GM23338 (cell line): ENCODE data around the gene VSTM5. TPM values are rescaled to one million over a fixed set of nuclear protein-coding genes. Genes with fewer than 3 reads are reported as not detected.

Experiments used
- ATAC-seq: fragments of 200-7000 bp; cut with Tn5 transposase; 3 replicates; pipeline ENCODE4 v1.9.1; 2020
- DNase-seq: peaks from one replicate; pipeline ENCODE4 v3.0.0-alpha.2; 2015; ENCODE audit warnings: low spot score
- H2AFZ ChIP-seq: fragments of 200-600 bp; sonication (generic); 2 replicates; pipeline ENCODE4 v1.8.0; 2016; ENCODE audit warnings: antibody characterized with exemption, mild to moderate bottlenecking, moderate library complexity
- H3F3A ChIP-seq: fragments of 200-600 bp; sonication (generic); replicated peaks from 2 replicates; pipeline ENCODE4 v1.8.0; 2017; ENCODE audit warnings: antibody characterized with exemption, mixed run types, low read depth
- H3K27ac ChIP-seq: fragments of 200-600 bp; sonication (generic); 2 replicates; pipeline ENCODE4 v1.6.1; 2016; ENCODE audit warnings: low read depth
- H3K27me3 ChIP-seq: fragments of 200-600 bp; sonication (generic); 2 replicates; pipeline ENCODE4 v1.8.0; 2016; ENCODE audit warnings: mild to moderate bottlenecking, mixed run types, moderate library complexity; ENCODE audit not compliant: insufficient read depth
- H3K36me3 ChIP-seq: fragments of 200-600 bp; sonication (generic); 2 replicates; pipeline ENCODE4 v1.8.0; 2016; ENCODE audit warnings: mild to moderate bottlenecking; ENCODE audit not compliant: insufficient read depth
- H3K4me1 ChIP-seq: fragments of 200-600 bp; sonication (generic); 2 replicates; pipeline ENCODE4 v1.8.0; 2016; ENCODE audit warnings: mild to moderate bottlenecking, moderate library complexity; ENCODE audit not compliant: insufficient read depth
- H3K4me2 ChIP-seq: fragments of 200-600 bp; sonication (generic); 2 replicates; pipeline ENCODE4 v1.7.1; 2017; ENCODE audit warnings: mixed run types
- H3K4me3 ChIP-seq: fragments of 200-600 bp; sonication (generic); 2 replicates; pipeline ENCODE4 v1.6.1; 2016; ENCODE audit warnings: mixed run types
- H3K79me2 ChIP-seq: fragments of 200-600 bp; sonication (generic); replicated peaks from 2 replicates; pipeline ENCODE4 v1.8.0; 2017; ENCODE audit warnings: mild to moderate bottlenecking; ENCODE audit not compliant: insufficient read depth
- H3K9me2 ChIP-seq: fragments of 200-600 bp; sonication (generic); 2 replicates; pipeline ENCODE4 v1.8.0; 2017; ENCODE audit not compliant: insufficient read depth
- H4K20me1 ChIP-seq: fragments of 200-600 bp; sonication (generic); replicated peaks from 2 replicates; pipeline ENCODE4 v1.8.0; 2017; ENCODE audit warnings: mild to moderate bottlenecking; ENCODE audit not compliant: insufficient read depth
- H3K27ac Mint-ChIP-seq: 2 replicates; pipeline ENCODE4 v1.8.0; 2020; ENCODE audit warnings: inconsistent platforms, mild to moderate bottlenecking, moderate library complexity, mixed read lengths
- H3K27me3 Mint-ChIP-seq: 3 replicates; pipeline ENCODE4 v1.8.0; 2022; ENCODE audit warnings: low read depth, mild to moderate bottlenecking, moderate library complexity, mixed read lengths, inconsistent platforms; ENCODE audit not compliant: insufficient read depth, poor library complexity
- H3K36me3 Mint-ChIP-seq: 3 replicates; pipeline ENCODE4 v1.8.0; 2021; ENCODE audit warnings: low read depth, mild to moderate bottlenecking, inconsistent platforms, moderate library complexity, mixed read lengths
- H3K4me1 Mint-ChIP-seq: 3 replicates; pipeline ENCODE4 v1.8.0; 2020; ENCODE audit warnings: mild to moderate bottlenecking, inconsistent platforms, mixed read lengths
- H3K4me3 Mint-ChIP-seq: 3 replicates; pipeline ENCODE4 v1.8.0; 2021; ENCODE audit warnings: moderate library complexity, mild to moderate bottlenecking, inconsistent platforms, mixed read lengths
- H3K9me3 Mint-ChIP-seq: 3 replicates; pipeline ENCODE4 v1.8.0; 2020; ENCODE audit warnings: moderate library complexity, mild to moderate bottlenecking, inconsistent platforms, mixed read lengths
- CREB1 ChIP-seq: fragments of 250-450 bp; sonication (Bioruptor Pico); IDR thresholded peaks from 2 replicates; pipeline ENCODE4 v1.5.0; 2020; ENCODE audit warnings: low read depth, mild to moderate bottlenecking, moderate library complexity
- CTCF ChIP-seq, 2 experiments: fragments of 200-600 bp in 1 of 2; sonication (generic) in 1 of 2; conservative IDR thresholded peaks; 2 replicates each; pipeline versions ENCODE4 v1.5.1 to v1.6.1; 2016 to 2017; ENCODE audit warnings: antibody characterized with exemption in 2 of 2, low read depth in 2 of 2, mild to moderate bottlenecking in 2 of 2, moderate library complexity in 1 of 2
- EZH2 ChIP-seq: fragments of 200-600 bp; sonication (generic); IDR thresholded peaks from one replicate; pipeline ENCODE4 v1.8.0; 2017; ENCODE audit warnings: antibody characterized with exemption, mild to moderate bottlenecking, low read depth; ENCODE audit not compliant: unreplicated experiment
- EZH2phosphoT487 ChIP-seq: fragments of 200-600 bp; sonication (generic); IDR thresholded peaks from one replicate; pipeline ENCODE4 v1.8.1; 2018; ENCODE audit warnings: antibody characterized with exemption; ENCODE audit not compliant: unreplicated experiment
- JUNB ChIP-seq: IDR thresholded peaks from one replicate; pipeline ENCODE4 v1.6.1; 2016; ENCODE audit warnings: antibody characterized with exemption; ENCODE audit not compliant: unreplicated experiment
- NANOG ChIP-seq: IDR thresholded peaks from 2 replicates; pipeline ENCODE4 v1.6.1; 2016; ENCODE audit warnings: antibody characterized with exemption, borderline replicate concordance
- POLR2AphosphoS5 ChIP-seq: IDR thresholded peaks from 2 replicates; pipeline ENCODE4 v1.6.1; 2016; ENCODE audit warnings: antibody characterized with exemption, low read depth
- REST ChIP-seq: IDR thresholded peaks from one replicate; pipeline ENCODE4 v1.6.1; 2018; ENCODE audit warnings: antibody characterized with exemption; ENCODE audit not compliant: unreplicated experiment
- STAT1 ChIP-seq: IDR thresholded peaks from one replicate; pipeline ENCODE4 v1.6.1; 2016; ENCODE audit warnings: antibody characterized with exemption; ENCODE audit not compliant: unreplicated experiment
- ZNF114 ChIP-seq: fragments of 250-450 bp; sonication (Bioruptor Pico); IDR thresholded peaks from 2 replicates; pipeline ENCODE4 v1.5.0; 2020; ENCODE audit warnings: mild to moderate bottlenecking, moderate library complexity
- ZNF331 ChIP-seq: fragments of 250-450 bp; sonication (Bioruptor Pico); IDR thresholded peaks from 2 replicates; pipeline ENCODE4 v1.5.0; 2020; ENCODE audit warnings: low read depth, mild to moderate bottlenecking, moderate library complexity
- polyA plus RNA-seq: library from polyadenylated mRNA; unstranded; fragments of >200 nt; fragmentation: Nextera tagmentation; extraction: Ambion mirVana; gene quantifications from 2 replicates; pipeline ENCODE4 v1.2.1, GENCODE V29; 2016
- total RNA-seq: library from RNA; depleted of rRNA; stranded (reverse); fragments of >200 nt; shearing (Covaris generic); gene quantifications from 2 replicates; pipeline ENCODE4 v1.2.3, GENCODE V29; 2014
- TF ChIP-seq, protein P1 (sequence below): IDR thresholded peaks from 2 replicates; pipeline ENCODE4 v1.6.1; 2016; ENCODE audit warnings: antibody characterized with exemption
- TF ChIP-seq, protein P2 (sequence below): fragments of 250-450 bp; sonication (Bioruptor Pico); IDR thresholded peaks from 2 replicates; pipeline ENCODE4 v1.5.0; 2020; ENCODE audit warnings: mild to moderate bottlenecking, moderate library complexity

Gene VSTM5
- total and polyA plus RNA-seq, 2 experiments from 2014 or later = 0.21 to 0.66 TPM

DNA sequence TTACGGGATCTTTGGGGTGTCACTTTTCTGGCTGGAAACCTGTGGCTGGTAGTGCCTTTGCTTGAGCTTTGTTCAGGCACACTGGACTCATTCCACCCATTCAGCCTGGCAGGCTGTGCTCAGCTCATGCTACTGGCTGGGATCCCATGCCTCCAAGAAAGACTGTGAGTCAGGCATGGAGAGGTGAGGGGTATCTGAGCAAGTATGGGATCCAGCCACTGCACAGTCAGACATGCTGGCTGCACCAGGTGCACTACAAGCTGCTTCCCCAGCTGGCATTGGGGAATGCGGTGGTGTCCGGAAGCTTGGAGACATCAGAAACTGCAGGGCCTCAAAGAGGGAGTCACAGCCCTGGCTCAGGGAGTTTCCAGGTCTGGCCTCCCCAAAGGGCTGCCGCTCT lies 78.3 kb downstream of the VSTM5 start:
- H4K20me1 ChIP-seq = no peaks in the 10 kb centered on the region
- no peak overlapping the region for H2AFZ ChIP-seq
- Mint-ChIP-seq H3K27ac (no peak overlapping the region), H3K4me1 (no peaks in the 10 kb centered on the region), H3K9me3 (peaks cover 31% of the 10 kb centered on the region), H3K4me3 (no peak overlapping the region), H3K36me3 (peaks cover 19% of the 10 kb centered on the region), H3K27me3 (peaks cover 5% of the 10 kb centered on the region)
- no peaks in the 10 kb centered on the region; the same call in 1 of the 2 replicates for H3K4me1 ChIP-seq
- DNase-seq (no peak), ATAC-seq (no peak)
- no peak overlapping the region for H3K4me2 ChIP-seq
- H3K27me3 ChIP-seq = no peaks in the 10 kb centered on the region
- no peak for TF ChIP-seq STAT1
- TF ChIP-seq, protein P1, sequence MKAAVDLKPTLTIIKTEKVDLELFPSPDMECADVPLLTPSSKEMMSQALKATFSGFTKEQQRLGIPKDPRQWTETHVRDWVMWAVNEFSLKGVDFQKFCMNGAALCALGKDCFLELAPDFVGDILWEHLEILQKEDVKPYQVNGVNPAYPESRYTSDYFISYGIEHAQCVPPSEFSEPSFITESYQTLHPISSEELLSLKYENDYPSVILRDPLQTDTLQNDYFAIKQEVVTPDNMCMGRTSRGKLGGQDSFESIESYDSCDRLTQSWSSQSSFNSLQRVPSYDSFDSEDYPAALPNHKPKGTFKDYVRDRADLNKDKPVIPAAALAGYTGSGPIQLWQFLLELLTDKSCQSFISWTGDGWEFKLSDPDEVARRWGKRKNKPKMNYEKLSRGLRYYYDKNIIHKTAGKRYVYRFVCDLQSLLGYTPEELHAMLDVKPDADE = no peak
- no peak for TF ChIP-seq NANOG
- TF ChIP-seq, protein P2, sequence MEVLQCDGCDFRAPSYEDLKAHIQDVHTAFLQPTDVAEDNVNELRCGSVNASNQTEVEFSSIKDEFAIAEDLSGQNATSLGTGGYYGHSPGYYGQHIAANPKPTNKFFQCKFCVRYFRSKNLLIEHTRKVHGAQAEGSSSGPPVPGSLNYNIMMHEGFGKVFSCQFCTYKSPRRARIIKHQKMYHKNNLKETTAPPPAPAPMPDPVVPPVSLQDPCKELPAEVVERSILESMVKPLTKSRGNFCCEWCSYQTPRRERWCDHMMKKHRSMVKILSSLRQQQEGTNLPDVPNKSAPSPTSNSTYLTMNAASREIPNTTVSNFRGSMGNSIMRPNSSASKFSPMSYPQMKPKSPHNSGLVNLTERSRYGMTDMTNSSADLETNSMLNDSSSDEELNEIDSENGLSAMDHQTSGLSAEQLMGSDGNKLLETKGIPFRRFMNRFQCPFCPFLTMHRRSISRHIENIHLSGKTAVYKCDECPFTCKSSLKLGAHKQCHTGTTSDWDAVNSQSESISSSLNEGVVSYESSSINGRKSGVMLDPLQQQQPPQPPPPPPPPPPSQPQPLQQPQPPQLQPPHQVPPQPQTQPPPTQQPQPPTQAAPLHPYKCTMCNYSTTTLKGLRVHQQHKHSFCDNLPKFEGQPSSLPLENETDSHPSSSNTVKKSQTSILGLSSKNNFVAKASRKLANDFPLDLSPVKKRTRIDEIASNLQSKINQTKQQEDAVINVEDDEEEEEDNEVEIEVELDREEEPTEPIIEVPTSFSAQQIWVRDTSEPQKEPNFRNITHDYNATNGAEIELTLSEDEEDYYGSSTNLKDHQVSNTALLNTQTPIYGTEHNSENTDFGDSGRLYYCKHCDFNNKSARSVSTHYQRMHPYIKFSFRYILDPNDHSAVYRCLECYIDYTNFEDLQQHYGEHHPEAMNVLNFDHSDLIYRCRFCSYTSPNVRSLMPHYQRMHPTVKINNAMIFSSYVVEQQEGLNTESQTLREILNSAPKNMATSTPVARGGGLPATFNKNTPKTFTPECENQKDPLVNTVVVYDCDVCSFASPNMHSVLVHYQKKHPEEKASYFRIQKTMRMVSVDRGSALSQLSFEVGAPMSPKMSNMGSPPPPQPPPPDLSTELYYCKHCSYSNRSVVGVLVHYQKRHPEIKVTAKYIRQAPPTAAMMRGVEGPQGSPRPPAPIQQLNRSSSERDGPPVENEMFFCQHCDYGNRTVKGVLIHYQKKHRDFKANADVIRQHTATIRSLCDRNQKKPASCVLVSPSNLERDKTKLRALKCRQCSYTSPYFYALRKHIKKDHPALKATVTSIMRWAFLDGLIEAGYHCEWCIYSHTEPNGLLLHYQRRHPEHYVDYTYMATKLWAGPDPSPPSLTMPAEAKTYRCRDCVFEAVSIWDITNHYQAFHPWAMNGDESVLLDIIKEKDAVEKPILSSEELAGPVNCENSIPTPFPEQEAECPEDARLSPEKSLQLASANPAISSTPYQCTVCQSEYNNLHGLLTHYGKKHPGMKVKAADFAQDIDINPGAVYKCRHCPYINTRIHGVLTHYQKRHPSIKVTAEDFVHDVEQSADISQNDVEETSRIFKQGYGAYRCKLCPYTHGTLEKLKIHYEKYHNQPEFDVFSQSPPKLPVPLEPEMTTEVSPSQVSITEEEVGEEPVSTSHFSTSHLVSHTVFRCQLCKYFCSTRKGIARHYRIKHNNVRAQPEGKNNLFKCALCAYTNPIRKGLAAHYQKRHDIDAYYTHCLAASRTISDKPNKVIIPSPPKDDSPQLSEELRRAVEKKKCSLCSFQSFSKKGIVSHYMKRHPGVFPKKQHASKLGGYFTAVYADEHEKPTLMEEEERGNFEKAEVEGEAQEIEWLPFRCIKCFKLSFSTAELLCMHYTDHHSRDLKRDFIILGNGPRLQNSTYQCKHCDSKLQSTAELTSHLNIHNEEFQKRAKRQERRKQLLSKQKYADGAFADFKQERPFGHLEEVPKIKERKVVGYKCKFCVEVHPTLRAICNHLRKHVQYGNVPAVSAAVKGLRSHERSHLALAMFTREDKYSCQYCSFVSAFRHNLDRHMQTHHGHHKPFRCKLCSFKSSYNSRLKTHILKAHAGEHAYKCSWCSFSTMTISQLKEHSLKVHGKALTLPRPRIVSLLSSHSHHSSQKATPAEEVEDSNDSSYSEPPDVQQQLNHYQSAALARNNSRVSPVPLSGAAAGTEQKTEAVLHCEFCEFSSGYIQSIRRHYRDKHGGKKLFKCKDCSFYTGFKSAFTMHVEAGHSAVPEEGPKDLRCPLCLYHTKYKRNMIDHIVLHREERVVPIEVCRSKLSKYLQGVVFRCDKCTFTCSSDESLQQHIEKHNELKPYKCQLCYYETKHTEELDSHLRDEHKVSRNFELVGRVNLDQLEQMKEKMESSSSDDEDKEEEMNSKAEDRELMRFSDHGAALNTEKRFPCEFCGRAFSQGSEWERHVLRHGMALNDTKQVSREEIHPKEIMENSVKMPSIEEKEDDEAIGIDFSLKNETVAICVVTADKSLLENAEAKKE (CRISPR knock-in tag) = no peak
- no peak for TF ChIP-seq ZNF114
- TF ChIP-seq REST = no peak
- TF ChIP-seq ZNF331 (CRISPR knock-in tag) = no peak
- no peak for TF ChIP-seq CTCF (conservative IDR thresholded peaks at IDR 0.05; ENCODE audit: low read depth in 2 of 2)
- TF ChIP-seq CREB1 = no peak
- no peak for TF ChIP-seq JUNB
- TF ChIP-seq POLR2AphosphoS5 = no peak
- TF ChIP-seq EZH2phosphoT487 = no peak
- no peak for TF ChIP-seq EZH2
- H3K9me2 ChIP-seq = 0 out of 2 replicates have a peak, but pooled peaks cover 6% of the 10 kb centered on the region
- no peaks in the 10 kb centered on the region for H3K79me2 ChIP-seq
- H3K4me3 ChIP-seq = no peak overlapping the region
- H3K27ac ChIP-seq = no peak overlapping the region
- H3K36me3 ChIP-seq = no peaks in the 10 kb centered on the region
- H3F3A ChIP-seq = no peaks in the 10 kb centered on the region
